Activated B cell treated with CpG ODN at 0.5 μM for 24 hours (primary cell): ENCODE results near the gene SUSD2. TPM values are rescaled to one million over a fixed set of nuclear protein-coding genes. Genes with fewer than 3 reads are reported as not detected.
"Not testable (repeated sequence)": the region's sequence is repeated elsewhere in the genome, so short reads cannot be mapped to it uniquely, and the experiment has no call there.

Source experiments
- ATAC-seq: fragments of 200-7000 bp; cut with Tn5 transposase; one replicate; pipeline ENCODE4 v1.10.0; 2021; ENCODE audit warnings: low read depth, mild to moderate bottlenecking, moderate library complexity
- CTCF ChIA-PET: fragments of 350-600 bp; sonication (Branson Sonifier 250); formaldehyde crosslinking; loops from one replicate; lab custom pipeline; 2021; ENCODE audit warnings: antibody characterized with exemption; lab: Charles Lee
- POLR2A ChIA-PET: fragments of 350-600 bp; sonication (Branson Sonifier 250); formaldehyde crosslinking; loops from one replicate; lab custom pipeline; 2021; ENCODE audit warnings: antibody characterized with exemption; lab: Charles Lee
- DNase-seq: peaks from one replicate; pipeline ENCODE4 v3.0.0; 2022
- H3K27ac Mint-ChIP-seq: one replicate; pipeline ENCODE4 v1.8.0; 2020; ENCODE audit warnings: mixed read lengths
- H3K27me3 Mint-ChIP-seq: one replicate; pipeline ENCODE4 v1.8.0; 2021; ENCODE audit warnings: mixed read lengths
- H3K36me3 Mint-ChIP-seq: one replicate; pipeline ENCODE4 v1.8.0; 2021; ENCODE audit warnings: low read depth, mixed read lengths
- H3K4me1 Mint-ChIP-seq: one replicate; pipeline ENCODE4 v1.8.0; 2021; ENCODE audit warnings: mixed read lengths
- H3K4me3 Mint-ChIP-seq: one replicate; pipeline ENCODE4 v1.8.0; 2020; ENCODE audit warnings: mild to moderate bottlenecking, mixed read lengths
- H3K9me3 Mint-ChIP-seq: one replicate; pipeline ENCODE4 v1.8.0; 2020; ENCODE audit warnings: mixed read lengths
- CTCF ChIP-seq: fragments of 200-600 bp; IDR thresholded peaks from one replicate; pipeline ENCODE4 v1.8.0; 2022; ENCODE audit warnings: antibody characterized with exemption, mild to moderate bottlenecking
- intact Hi-C: fragments of 100-400 bp; cut with micrococcal nuclease; formaldehyde crosslinking; loops from one replicate; pipeline ENCODE4 v1.15.1; 2024
- total RNA-seq: library from RNA; stranded (reverse); gene quantifications from 2 replicates; pipeline ENCODE4 v1.2.3, GENCODE V29; 2022

The SUSD2 gene
- total RNA-seq, 1 donor from 2014 or later, result 0.93 TPM

- Mint-ChIP-seq H3K9me3 (no peaks in the 10 kb centered on the region), H3K4me3 (no peak overlapping the region), H3K27ac (no peak overlapping the region), H3K36me3 (peaks cover 28% of the 10 kb centered on the region), H3K4me1 (peaks cover 10% of the 10 kb centered on the region), H3K27me3 (no peaks in the 10 kb centered on the region)
- POLR2A ChIA-PET, result interaction anchor here (1.3 kb wide), 1 partner anchor 22 kb away, joined by 3 read pairs; no protein-coding TSS in a partner anchor
- DNase-seq, result no peak
- CTCF ChIA-PET, result interaction anchor here (1.5 kb wide), 1 partner anchor 71 kb away, joined by 3 read pairs; no protein-coding TSS in a partner anchor
- no peak for ATAC-seq
- no peak for TF ChIP-seq CTCF
- intact Hi-C loops, result loop anchor here (10.0 kb wide), 2 partner anchors 195 to 225 kb away; partner anchors contain the start of gene GSTT2
These were observed 1.6 kb upstream of the SUSD2 start for GRCh38 chr22:24179478-24180210.

- Mint-ChIP-seq H3K9me3 (no peaks in the 10 kb centered on the region), H3K27me3 (no peaks in the 10 kb centered on the region), H3K4me3 (no peak overlapping the region), H3K36me3 (peaks cover 21% of the 10 kb centered on the region), H3K27ac (no peak overlapping the region), H3K4me1 (peaks cover 10% of the 10 kb centered on the region)
- CTCF ChIA-PET, result interaction anchor here (1.5 kb wide), 1 partner anchor 72 kb away, joined by 3 read pairs; no protein-coding TSS in a partner anchor
- POLR2A ChIA-PET, result interaction anchor here (1.3 kb wide), 1 partner anchor 23 kb away, joined by 3 read pairs; no protein-coding TSS in a partner anchor
- ATAC-seq (no peak), DNase-seq (no peak)
- intact Hi-C loops, result no loop called here
- no peak for TF ChIP-seq CTCF
These were observed 785 bp upstream of the SUSD2 start for GRCh38 chr22:24180316-24181087.

- H3K27ac Mint-ChIP-seq, result no peak overlapping the region
- intact Hi-C loops, result no loop called here
These were observed 961 bp downstream of the SUSD2 start for GRCh38 chr22:24181996-24182899.

GRCh38 chr22:24182900-24183246, 1.6 kb downstream of the SUSD2 start:
- H3K27me3 Mint-ChIP-seq, H3K4me3 Mint-ChIP-seq, H3K4me1 Mint-ChIP-seq, H3K27ac Mint-ChIP-seq, H3K9me3 Mint-ChIP-seq, H3K36me3 Mint-ChIP-seq, POLR2A ChIA-PET, CTCF ChIA-PET, ATAC-seq, intact Hi-C loops: not testable (repeated sequence)
- DNase-seq, result peak; percentile 10

More at GRCh38 chr22:24181996-24182899, 961 bp downstream of the SUSD2 start:
- ChIA-PET POLR2A (no interaction called here), CTCF (no interaction called here)
- DNase-seq (peak; percentile 15), ATAC-seq (no peak)
- no peaks in the 10 kb centered on the region for H3K9me3 Mint-ChIP-seq
- peaks cover 10% of the 10 kb centered on the region for H3K4me1 Mint-ChIP-seq
- TF ChIP-seq CTCF, result no peak
- peaks cover 10% of the 10 kb centered on the region for H3K36me3 Mint-ChIP-seq
- no peaks in the 10 kb centered on the region for H3K27me3 Mint-ChIP-seq
- no peak overlapping the region for H3K4me3 Mint-ChIP-seq

GRCh38 chr22:24183321-24184031, 2.2 kb downstream of the SUSD2 start:
- DNase-seq (peak; percentile 25), ATAC-seq (peak; percentile 88)
- Mint-ChIP-seq H3K27me3 (no peaks in the 10 kb centered on the region), H3K4me1 (peaks cover 10% of the 10 kb centered on the region), H3K9me3 (no peaks in the 10 kb centered on the region), H3K4me3 (peak overlapping the region; percentile 41), H3K27ac (no peak overlapping the region), H3K36me3 (peaks cover 5% of the 10 kb centered on the region)
- intact Hi-C loops, result no loop called here
- ChIA-PET POLR2A (interaction anchor here (0.5 kb wide), 1 partner anchor 106 kb away, joined by 3 read pairs; no protein-coding TSS in a partner anchor), CTCF (no interaction called here)
- no peak for TF ChIP-seq CTCF
